RCC 7860 (cell line): ENCODE measurements around the gene UNC119.

ENCODE experiments used
- DNase-seq: peaks from one replicate; pipeline ENCODE4 v3.0.0-alpha.2; 2015; ENCODE audit warnings: low spot score
- FAIRE-seq: peaks from 2 replicates; lab custom pipeline; 2012; peaks lifted over from hg19 to GRCh38; lab: Jason Lieb, UNC

UNC119 gene

GRCh38 chr17:28500712-28501379, 51.6 kb downstream of the UNC119 start:
- no peak for DNase-seq
- FAIRE-seq, result no peak

GRCh38 chr17:28499684-28500357, 52.6 kb downstream of the UNC119 start:
- FAIRE-seq, result no peak
- DNase-seq, result no peak

- FAIRE-seq (no peak), DNase-seq (no peak)
Measured at GRCh38 chr17:28499364-28499664, 53.1 kb downstream of the UNC119 start.

GRCh38 chr17:28498652-28499363, 53.6 kb downstream of the UNC119 start:
- no peak for FAIRE-seq

GRCh38 chr17:28497931-28498330, 54.5 kb downstream of the UNC119 start:
- DNase-seq (no peak), FAIRE-seq (no peak)

More at GRCh38 chr17:28498652-28499363, 53.6 kb downstream of the UNC119 start:
- DNase-seq, result no peak
